Nephron progenitor cell (in vitro differentiated cells): ENCODE data around the gene CCNL2.

ENCODE experiments used
- DNase-seq: peaks from one replicate; pipeline ENCODE4 v3.0.0; 2021
- H3K27ac Mint-ChIP-seq: 2 replicates; pipeline ENCODE4 v1.8.0; 2021; ENCODE audit warnings: mild to moderate bottlenecking, moderate library complexity, mixed read lengths
- H3K27me3 Mint-ChIP-seq: 2 replicates; pipeline ENCODE4 v1.8.0; 2021; ENCODE audit warnings: mild to moderate bottlenecking, low read depth, mixed read lengths; ENCODE audit not compliant: poor library complexity
- H3K36me3 Mint-ChIP-seq: 2 replicates; pipeline ENCODE4 v1.8.0; 2021; ENCODE audit warnings: low read depth, mixed read lengths
- H3K4me1 Mint-ChIP-seq: 2 replicates; pipeline ENCODE4 v1.8.0; 2021; ENCODE audit warnings: mixed read lengths
- H3K4me3 Mint-ChIP-seq: 2 replicates; pipeline ENCODE4 v1.8.0; 2021; ENCODE audit warnings: mild to moderate bottlenecking, moderate library complexity, mixed read lengths
- H3K9me3 Mint-ChIP-seq: 2 replicates; pipeline ENCODE4 v1.8.0; 2021; ENCODE audit warnings: mild to moderate bottlenecking, moderate library complexity, mixed read lengths
- TF ChIP-seq, protein P1 (sequence below): fragments of 200-600 bp; sonication (generic); IDR thresholded peaks from 2 replicates; pipeline ENCODE4 v1.5.0; 2021; ENCODE audit warnings: antibody characterized with exemption

Gene CCNL2

DNA sequence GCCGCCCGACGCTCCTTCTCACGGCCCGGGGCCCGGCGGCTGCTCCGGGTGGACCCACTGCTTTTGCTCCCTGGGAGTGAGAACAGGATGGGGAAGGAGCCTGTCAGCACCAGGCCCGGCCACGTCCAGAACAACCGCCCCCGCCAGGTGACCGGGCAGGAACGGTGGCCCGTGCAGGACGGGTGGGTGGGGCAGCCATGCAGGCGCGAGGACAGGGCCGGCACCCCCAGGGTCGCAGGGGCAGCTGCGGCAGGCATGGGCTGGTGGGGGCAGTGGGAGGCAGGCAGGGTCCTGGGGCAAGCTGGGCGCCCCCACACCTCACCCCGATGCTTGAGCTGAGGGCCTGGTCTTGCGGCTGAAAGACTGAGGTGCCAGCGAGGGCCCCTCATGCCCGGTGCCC lies 62.7 kb downstream of the CCNL2 start:
- H3K4me1 Mint-ChIP-seq, result peaks cover 4% of the 10 kb centered on the region
- H3K9me3 Mint-ChIP-seq, result no peaks in the 10 kb centered on the region
- DNase-seq, result no peak
- TF ChIP-seq, protein P1, sequence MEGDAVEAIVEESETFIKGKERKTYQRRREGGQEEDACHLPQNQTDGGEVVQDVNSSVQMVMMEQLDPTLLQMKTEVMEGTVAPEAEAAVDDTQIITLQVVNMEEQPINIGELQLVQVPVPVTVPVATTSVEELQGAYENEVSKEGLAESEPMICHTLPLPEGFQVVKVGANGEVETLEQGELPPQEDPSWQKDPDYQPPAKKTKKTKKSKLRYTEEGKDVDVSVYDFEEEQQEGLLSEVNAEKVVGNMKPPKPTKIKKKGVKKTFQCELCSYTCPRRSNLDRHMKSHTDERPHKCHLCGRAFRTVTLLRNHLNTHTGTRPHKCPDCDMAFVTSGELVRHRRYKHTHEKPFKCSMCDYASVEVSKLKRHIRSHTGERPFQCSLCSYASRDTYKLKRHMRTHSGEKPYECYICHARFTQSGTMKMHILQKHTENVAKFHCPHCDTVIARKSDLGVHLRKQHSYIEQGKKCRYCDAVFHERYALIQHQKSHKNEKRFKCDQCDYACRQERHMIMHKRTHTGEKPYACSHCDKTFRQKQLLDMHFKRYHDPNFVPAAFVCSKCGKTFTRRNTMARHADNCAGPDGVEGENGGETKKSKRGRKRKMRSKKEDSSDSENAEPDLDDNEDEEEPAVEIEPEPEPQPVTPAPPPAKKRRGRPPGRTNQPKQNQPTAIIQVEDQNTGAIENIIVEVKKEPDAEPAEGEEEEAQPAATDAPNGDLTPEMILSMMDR, result no peak
- no peak overlapping the region for H3K27ac Mint-ChIP-seq
- H3K36me3 Mint-ChIP-seq, result peaks cover 16% of the 10 kb centered on the region
- H3K4me3 Mint-ChIP-seq, result no peak overlapping the region
- H3K27me3 Mint-ChIP-seq, result no peaks in the 10 kb centered on the region

DNA sequence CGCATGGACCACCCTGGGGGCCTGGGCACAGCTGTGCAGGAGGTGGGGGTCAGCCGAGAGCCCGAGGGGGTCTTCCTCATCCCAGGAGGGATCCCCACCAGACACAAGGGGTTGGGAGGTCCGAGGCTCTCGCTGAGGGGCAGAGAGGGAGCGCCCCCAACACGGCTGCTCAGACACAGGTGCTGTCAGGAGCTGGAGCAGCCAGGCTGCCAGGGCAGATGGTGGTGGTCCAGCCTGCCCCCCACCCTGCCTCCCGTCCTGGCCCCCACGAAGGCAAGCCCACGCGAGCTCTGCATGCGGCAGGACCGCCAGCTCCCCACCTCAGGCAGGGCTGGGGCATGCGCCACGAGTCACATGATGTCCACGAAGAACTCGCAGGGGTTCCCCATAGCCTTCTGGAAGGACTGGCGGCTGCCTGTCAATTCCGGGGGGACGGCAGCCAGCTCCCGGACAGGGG lies 63.3 kb downstream of the CCNL2 start:
- Mint-ChIP-seq H3K4me3 (no peak overlapping the region), H3K36me3 (peaks cover 10% of the 10 kb centered on the region)

More for the DNA sequence above, 63.3 kb downstream of the CCNL2 start:
- no peaks in the 10 kb centered on the region for H3K27me3 Mint-ChIP-seq
- H3K27ac Mint-ChIP-seq, result no peak overlapping the region
- H3K4me1 Mint-ChIP-seq, result peaks cover 4% of the 10 kb centered on the region
- TF ChIP-seq, protein P1, result no peak
- H3K9me3 Mint-ChIP-seq, result no peaks in the 10 kb centered on the region
- no peak for DNase-seq
